K562 (cell line): ENCODE data around the gene BGN. TPM values are rescaled to one million over a fixed set of nuclear protein-coding genes. Genes with fewer than 3 reads are reported as not detected.

ENCODE experiments used
- ATAC-seq: fragments of 200-7000 bp; cut with Tn5 transposase; 3 replicates; pipeline ENCODE4 v1.9.1; 2020; ENCODE audit warnings: moderate library complexity
- BruUV-seq: library from RNA; stranded (reverse); fragments of 400-500 nt; replicated peaks from 2 replicates; lab custom pipeline; 2021; lab: Mats Ljungman, UMichigan
- CTCF ChIA-PET: fragments of 300-600 bp; formaldehyde crosslinking; extraction: SDS; loops from one replicate; lab custom pipeline; 2021; ENCODE audit warnings: low intra/inter-chr PET ratio; lab: Yijun Ruan, JAX
- POLR2A ChIA-PET: fragments of 300-600, 350-650 bp; sonication (Branson Sonifier 250); formaldehyde crosslinking; extraction: SDS; loops from one replicate; lab custom pipeline; 2021; ENCODE audit warnings: antibody characterized with exemption, inconsistent platforms; lab: Yijun Ruan, JAX
- DNase-seq, 4 experiments: peaks; one replicate each; pipeline versions ENCODE4 v3.0.0 to v3.0.0-alpha.2; 2011 to 2018; ENCODE audit warnings: low spot score in 3 of 4, mixed read lengths in 3 of 4; ENCODE audit errors: extremely low read depth in 1 of 4
- FAIRE-seq: peaks from 2 replicates; lab custom pipeline; 2011; peaks lifted over from hg19 to GRCh38; lab: Jason Lieb, UNC
- H2AFZ ChIP-seq: 2 replicates; pipeline ENCODE4 v1.6.0; 2011; ENCODE audit warnings: low read depth, low read length, control low read depth, inconsistent platforms
- H3K27ac ChIP-seq: fragments of 200-600 bp; 3 replicates; pipeline ENCODE4 v1.8.0; 2011; ENCODE audit warnings: low read depth, mild to moderate bottlenecking, control low read depth, inconsistent platforms, low read length, moderate library complexity, mixed read lengths; ENCODE audit errors: extremely low read depth
- H3K27me3 ChIP-seq, 2 experiments: fragments of 300-600 bp in 1 of 2; 2 replicates in 1 of 2; 3 replicates in 1 of 2; pipeline versions ENCODE4 v1.6.0 to v1.8.0; 2011; ENCODE audit warnings: inconsistent platforms in 2 of 2, low read length in 2 of 2, mild to moderate bottlenecking in 1 of 2, mixed read lengths in 1 of 2, moderate library complexity in 1 of 2; ENCODE audit not compliant: control insufficient read depth in 2 of 2, insufficient read depth in 2 of 2
- H3K36me3 ChIP-seq: fragments of 300-600 bp; 3 replicates; pipeline ENCODE4 v1.8.0; 2011; ENCODE audit warnings: mild to moderate bottlenecking, low read length, inconsistent platforms; ENCODE audit not compliant: control insufficient read depth, insufficient read depth
- H3K4me1 ChIP-seq, 2 experiments: fragments of 200-600 bp in 1 of 2; replicated peaks in 1 of 2; 2 replicates in 1 of 2; 3 replicates in 1 of 2; pipeline versions ENCODE4 v1.5.1 to v1.8.0; 2011; ENCODE audit warnings: inconsistent platforms in 2 of 2, low read length in 2 of 2, mild to moderate bottlenecking in 1 of 2, mixed read lengths in 1 of 2, moderate library complexity in 1 of 2; ENCODE audit not compliant: control insufficient read depth in 2 of 2, insufficient read depth in 2 of 2
- H3K4me2 ChIP-seq: 2 replicates; pipeline ENCODE4 v1.6.1; 2011; ENCODE audit warnings: low read length, control low read depth, inconsistent platforms, mixed read lengths; ENCODE audit not compliant: insufficient read depth
- H3K4me3 ChIP-seq: fragments of 200-600 bp; sonication (generic), shearing (Covaris generic); 2 replicates; pipeline ENCODE4 v1.5.1; 2016; ENCODE audit warnings: control low read depth, inconsistent platforms
- H3K79me2 ChIP-seq: fragments of 200-600 bp; 3 replicates; pipeline ENCODE4 v1.8.0; 2011; ENCODE audit warnings: low read length, inconsistent platforms; ENCODE audit not compliant: control insufficient read depth, insufficient read depth
- H3K9ac ChIP-seq, 2 experiments: 2 replicates each; pipeline versions ENCODE4 v1.6.0 to v1.6.1; 2011; ENCODE audit warnings: low read depth in 2 of 2, low read length in 2 of 2, control low read depth in 1 of 2, inconsistent platforms in 1 of 2, mild to moderate bottlenecking in 1 of 2, mixed read lengths in 1 of 2; ENCODE audit not compliant: insufficient read depth in 1 of 2
- H3K9me1 ChIP-seq: one replicate; pipeline ENCODE4 v1.6.0; 2011; ENCODE audit warnings: inconsistent platforms, mild to moderate bottlenecking, low read length, moderate library complexity; ENCODE audit not compliant: control insufficient read depth, insufficient read depth
- H3K9me3 ChIP-seq: replicated peaks from 2 replicates; pipeline ENCODE4 v1.5.1; 2011; ENCODE audit warnings: low read depth, low read length, inconsistent platforms; ENCODE audit not compliant: control insufficient read depth, insufficient read depth
- H4K20me1 ChIP-seq: replicated peaks from 2 replicates; pipeline ENCODE4 v1.6.1; 2011; ENCODE audit warnings: low read length, inconsistent platforms, mixed read lengths; ENCODE audit not compliant: control insufficient read depth, insufficient read depth
- BCOR ChIP-seq: fragments of 450-650 bp; IDR thresholded peaks from 2 replicates; pipeline ENCODE4 v1.6.1; 2016
- CSDE1 ChIP-seq, 2 experiments: fragments of 450-650 bp; IDR thresholded peaks; 2 replicates each; pipeline ENCODE4 v1.6.1; 2016; ENCODE audit warnings: mild to moderate bottlenecking in 1 of 2
- KAT8 ChIP-seq: fragments of 450-650 bp; IDR thresholded peaks from 2 replicates; pipeline ENCODE4 v1.6.1; 2016; ENCODE audit warnings: low read depth, mild to moderate bottlenecking
- KDM1A ChIP-seq, 2 experiments: fragments of 450-650 bp; IDR thresholded peaks; 2 replicates each; pipeline ENCODE4 v1.6.1; 2016; ENCODE audit warnings: mild to moderate bottlenecking in 2 of 2
- MTF1 ChIP-seq: fragments of 250-450 bp; sonication (Bioruptor Pico); IDR thresholded peaks from 2 replicates; pipeline ENCODE4 v1.9.0; 2021; ENCODE audit warnings: moderate library complexity, mild to moderate bottlenecking, inconsistent platforms, borderline replicate concordance
- NCOA6 ChIP-seq: fragments of 450-650 bp; IDR thresholded peaks from 2 replicates; pipeline ENCODE4 v1.6.1; 2017; ENCODE audit warnings: mild to moderate bottlenecking
- PHTF2 ChIP-seq: fragments of 250-450 bp; sonication (Bioruptor Pico); IDR thresholded peaks from 2 replicates; pipeline ENCODE4 v1.5.0; 2021; ENCODE audit warnings: mild to moderate bottlenecking
- STAT5A ChIP-seq: IDR thresholded peaks from 2 replicates; pipeline ENCODE4 v1.6.1; 2012; ENCODE audit warnings: low read length, inconsistent platforms, borderline replicate concordance
- ZKSCAN1 ChIP-seq: fragments of 150-350 bp; IDR thresholded peaks from 2 replicates; pipeline ENCODE4 v1.6.1; 2016; ENCODE audit warnings: low read depth, low read length
- ZNF133 ChIP-seq: fragments of 250-450 bp; sonication (Bioruptor Pico); IDR thresholded peaks from 2 replicates; pipeline ENCODE4 v1.4.0; 2020; ENCODE audit warnings: mild to moderate bottlenecking
- WGBS: fragments of 100-300 bp; shearing (Covaris generic); methylation state at CpG from one replicate; pipeline ENCODE4 v1.1.6; 2016; ENCODE audit warnings: low coverage, mixed read lengths; ENCODE audit not compliant: insufficient coverage; ENCODE audit errors: missing lambda C conversion rate; 5-methylcytosine and 5-hydroxymethylcytosine counted together
- in situ Hi-C: fragments of 300-500 bp; cut with MboI; formaldehyde crosslinking; loops from 4 replicates; pipeline ENCODE4 v1.15.0; 2018; ENCODE audit warnings: inconsistent platforms, mixed read lengths
- intact Hi-C: fragments of 100-400 bp; cut with micrococcal nuclease; formaldehyde crosslinking; loops from 2 replicates; pipeline ENCODE4 v1.14.2; 2022
- polyA plus RNA-seq, 8 experiments: library from polyadenylated mRNA; depleted of rRNA in 4 of 8; stranded (reverse) in 5 of 8; unstranded in 3 of 8; fragments of >200 nt; fragmentation: Nextera tagmentation in 2 of 8; fragmentation: Illumina TruSeq in 1 of 8; extraction: Ambion mirVana in 2 of 8; extraction: Trizol in 1 of 8; gene quantifications; 2 replicates each; pipeline versions ENCODE4 v1.2.1 to v1.2.3, GENCODE V29; 2011 to 2014; ENCODE audit warnings: inconsistent platforms in 1 of 8, missing spikeins in 1 of 8
- total RNA-seq, 7 experiments: library from RNA; depleted of rRNA in 6 of 7; stranded (reverse); fragments of >200 nt in 6 of 7; fragmentation: Illumina TruSeq in 2 of 7; extraction: Trizol in 2 of 7; gene quantifications; 2 replicates each; pipeline versions ENCODE4 v1.2.1 to v1.2.3, GENCODE V29; 2011 to 2021; ENCODE audit warnings: low replicate concordance in 1 of 7
- TF ChIP-seq, protein P1 (sequence below), 2 experiments: fragments of 150-350 bp in 1 of 2; IDR thresholded peaks; 2 replicates each; pipeline ENCODE4 v1.6.1; 2012 to 2016; ENCODE audit warnings: low read depth in 2 of 2, low read length in 2 of 2, mild to moderate bottlenecking in 1 of 2, moderate library complexity in 1 of 2
- TF ChIP-seq, protein P2 (sequence below): fragments of 450-650 bp; IDR thresholded peaks from 2 replicates; pipeline ENCODE4 v1.6.1; 2016; ENCODE audit warnings: antibody characterized with exemption
- TF ChIP-seq, protein P3 (sequence below): fragments of 250-450 bp; sonication (Bioruptor Pico); IDR thresholded peaks from 2 replicates; pipeline ENCODE4 v1.5.0; 2021

Gene BGN
- total and polyA plus RNA-seq, 9 of the 15 experiments (the other 6 are each of a cell fraction or from before 2014, with no cell fraction given), result 0.11 TPM; not detected in 8

DNA sequence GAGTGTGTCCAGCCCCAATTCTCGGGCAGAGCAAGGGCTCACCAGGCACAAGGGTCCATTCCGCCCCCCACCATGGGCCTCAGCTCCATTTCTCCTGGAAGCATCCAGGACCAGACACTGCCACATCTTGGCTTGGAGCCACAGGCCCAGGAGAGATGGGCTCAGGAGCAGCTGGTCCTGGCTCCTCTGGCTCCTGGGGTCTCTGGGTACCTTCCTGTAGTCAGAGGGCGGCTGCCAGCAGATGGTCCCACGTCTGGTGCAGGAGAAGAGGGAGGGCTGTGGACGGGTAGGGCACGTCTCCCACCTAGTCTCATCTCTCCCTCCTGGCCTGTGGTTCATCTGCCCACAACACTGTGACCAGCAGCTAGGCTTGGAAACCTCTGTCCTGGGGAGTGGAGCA lies 30.7 kb downstream of the BGN start:
- no peaks in the 10 kb centered on the region for H3K79me2 ChIP-seq
- no peak for FAIRE-seq
- no TSS peak for BruUV-seq
- H4K20me1 ChIP-seq, result no peaks in the 10 kb centered on the region
- WGBS, result 3% methylated on average over 4 of the region's 6 CpGs
- H2AFZ ChIP-seq, result no peak overlapping the region
- ChIA-PET CTCF (no interaction called here), POLR2A (no interaction called here)
- no peak overlapping the region for H3K4me2 ChIP-seq
- H3K9me1 ChIP-seq, result no peaks in the 10 kb centered on the region
- peaks cover 25 to 76% of the 10 kb centered on the region in 2 experiments; a peak in 4 of 5 replicates for H3K27me3 ChIP-seq
- no peak overlapping the region for H3K27ac ChIP-seq
- H3K36me3 ChIP-seq, result no peaks in the 10 kb centered on the region
- no peak overlapping the region for H3K9ac ChIP-seq
- in situ Hi-C loops (no loop called here), intact Hi-C loops (no loop called here)
- no peaks in the 10 kb centered on the region for H3K9me3 ChIP-seq
- DNase-seq, result no peak
- ATAC-seq, result no peak
- no peaks in the 10 kb centered on the region; a peak in 2 of 5 replicates for H3K4me1 ChIP-seq
- H3K4me3 ChIP-seq, result no peak overlapping the region
- TF ChIP-seq KDM1A (IDR thresholded peaks at IDR 0.05) (no peak), MTF1 (no peak), ZNF133 (CRISPR knock-in tag) (no peak), NCOA6 (no peak), BCOR (no peak), PHTF2 (CRISPR knock-in tag) (no peak), ZKSCAN1 (no peak), STAT5A (no peak), CSDE1 (IDR thresholded peaks at IDR 0.05) (no peak), KAT8 (no peak)
- TF ChIP-seq, protein P1, sequence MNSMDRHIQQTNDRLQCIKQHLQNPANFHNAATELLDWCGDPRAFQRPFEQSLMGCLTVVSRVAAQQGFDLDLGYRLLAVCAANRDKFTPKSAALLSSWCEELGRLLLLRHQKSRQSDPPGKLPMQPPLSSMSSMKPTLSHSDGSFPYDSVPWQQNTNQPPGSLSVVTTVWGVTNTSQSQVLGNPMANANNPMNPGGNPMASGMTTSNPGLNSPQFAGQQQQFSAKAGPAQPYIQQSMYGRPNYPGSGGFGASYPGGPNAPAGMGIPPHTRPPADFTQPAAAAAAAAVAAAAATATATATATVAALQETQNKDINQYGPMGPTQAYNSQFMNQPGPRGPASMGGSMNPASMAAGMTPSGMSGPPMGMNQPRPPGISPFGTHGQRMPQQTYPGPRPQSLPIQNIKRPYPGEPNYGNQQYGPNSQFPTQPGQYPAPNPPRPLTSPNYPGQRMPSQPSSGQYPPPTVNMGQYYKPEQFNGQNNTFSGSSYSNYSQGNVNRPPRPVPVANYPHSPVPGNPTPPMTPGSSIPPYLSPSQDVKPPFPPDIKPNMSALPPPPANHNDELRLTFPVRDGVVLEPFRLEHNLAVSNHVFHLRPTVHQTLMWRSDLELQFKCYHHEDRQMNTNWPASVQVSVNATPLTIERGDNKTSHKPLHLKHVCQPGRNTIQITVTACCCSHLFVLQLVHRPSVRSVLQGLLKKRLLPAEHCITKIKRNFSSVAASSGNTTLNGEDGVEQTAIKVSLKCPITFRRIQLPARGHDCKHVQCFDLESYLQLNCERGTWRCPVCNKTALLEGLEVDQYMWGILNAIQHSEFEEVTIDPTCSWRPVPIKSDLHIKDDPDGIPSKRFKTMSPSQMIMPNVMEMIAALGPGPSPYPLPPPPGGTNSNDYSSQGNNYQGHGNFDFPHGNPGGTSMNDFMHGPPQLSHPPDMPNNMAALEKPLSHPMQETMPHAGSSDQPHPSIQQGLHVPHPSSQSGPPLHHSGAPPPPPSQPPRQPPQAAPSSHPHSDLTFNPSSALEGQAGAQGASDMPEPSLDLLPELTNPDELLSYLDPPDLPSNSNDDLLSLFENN (IDR thresholded peaks at IDR 0.05; ENCODE audit: low read depth in 2 of 2, low read length in 2 of 2), result no peak
- TF ChIP-seq, protein P2, sequence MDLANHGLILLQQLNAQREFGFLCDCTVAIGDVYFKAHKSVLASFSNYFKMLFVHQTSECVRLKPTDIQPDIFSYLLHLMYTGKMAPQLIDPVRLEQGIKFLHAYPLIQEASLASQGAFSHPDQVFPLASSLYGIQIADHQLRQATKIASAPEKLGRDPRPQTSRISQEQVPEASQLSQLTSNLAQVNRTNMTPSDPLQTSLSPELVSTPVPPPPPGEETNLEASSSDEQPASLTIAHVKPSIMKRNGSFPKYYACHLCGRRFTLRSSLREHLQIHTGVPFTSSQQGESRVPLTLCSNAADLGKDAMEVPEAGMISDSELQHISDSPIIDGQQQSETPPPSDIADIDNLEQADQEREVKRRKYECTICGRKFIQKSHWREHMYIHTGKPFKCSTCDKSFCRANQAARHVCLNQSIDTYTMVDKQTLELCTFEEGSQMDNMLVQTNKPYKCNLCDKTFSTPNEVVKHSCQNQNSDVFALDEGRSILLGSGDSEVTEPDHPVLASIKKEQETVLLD, result no peak
- TF ChIP-seq, protein P3, sequence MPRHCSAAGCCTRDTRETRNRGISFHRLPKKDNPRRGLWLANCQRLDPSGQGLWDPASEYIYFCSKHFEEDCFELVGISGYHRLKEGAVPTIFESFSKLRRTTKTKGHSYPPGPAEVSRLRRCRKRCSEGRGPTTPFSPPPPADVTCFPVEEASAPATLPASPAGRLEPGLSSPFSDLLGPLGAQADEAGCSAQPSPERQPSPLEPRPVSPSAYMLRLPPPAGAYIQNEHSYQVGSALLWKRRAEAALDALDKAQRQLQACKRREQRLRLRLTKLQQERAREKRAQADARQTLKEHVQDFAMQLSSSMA (CRISPR knock-in tag), result no peak
